Prostate gland (tissue), 2 donors: ENCODE data around the gene KCP.

Source experiments
- POLR2A ChIP-seq: fragments of 450-650 bp; IDR thresholded peaks from one replicate; pipeline ENCODE4 v1.6.1; 2016; ENCODE audit warnings: antibody characterized with exemption, mild to moderate bottlenecking
- POLR2AphosphoS5 ChIP-seq: sonication (generic); formaldehyde crosslinking; IDR thresholded peaks from one replicate; pipeline ENCODE4 v1.6.1; 2017; ENCODE audit warnings: antibody characterized with exemption
- TF ChIP-seq, protein P1 (sequence below), 4 experiments: fragments of 200-600 bp in 2 of 4; fragments of 450-650 bp in 2 of 4; sonication (generic) in 2 of 4; IDR thresholded peaks; 1 replicate in 3 of 4; 2 replicates in 1 of 4; pipeline ENCODE4 v1.5.1; 2016 to 2019; ENCODE audit warnings: antibody characterized with exemption in 4 of 4, mild to moderate bottlenecking in 2 of 4, moderate library complexity in 2 of 4

DNA sequence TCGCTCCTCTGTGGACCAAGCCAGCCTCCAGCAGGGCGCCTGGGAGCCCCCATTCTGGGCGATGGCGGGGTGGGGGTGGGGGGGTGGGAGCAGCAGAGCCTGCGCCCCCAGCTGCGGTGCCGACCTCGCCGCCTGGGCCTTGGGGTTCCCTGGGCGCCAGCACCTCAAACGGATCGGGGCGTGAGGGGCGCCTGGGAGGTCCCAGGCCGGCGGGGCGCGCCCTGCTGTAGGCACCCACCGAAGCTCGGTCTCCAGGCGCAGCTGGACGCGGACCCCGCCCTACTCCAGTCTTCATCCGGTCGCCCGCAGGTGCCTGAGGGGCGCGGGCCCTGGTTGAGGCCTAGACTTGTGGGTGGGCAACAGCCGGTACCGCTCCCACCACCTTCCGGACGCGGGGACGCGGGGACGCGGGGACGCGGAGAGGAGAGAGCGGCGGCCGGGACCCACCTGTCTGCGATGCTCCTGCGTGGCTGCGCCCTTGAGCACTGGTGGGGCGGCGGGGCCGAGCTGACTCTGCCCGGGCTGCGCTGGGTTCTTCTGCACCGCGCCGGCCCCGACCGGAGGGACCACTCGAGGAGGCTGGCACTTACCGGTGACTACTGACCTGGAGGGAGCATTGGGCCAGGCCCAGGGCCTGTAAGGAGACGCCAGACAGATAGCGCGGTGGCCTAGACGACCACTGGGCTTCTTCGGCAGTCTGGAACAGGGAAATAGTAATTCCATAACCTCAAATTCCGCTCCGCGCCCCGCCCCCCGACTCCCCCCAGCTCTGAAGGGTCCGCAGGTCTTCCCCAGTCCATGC is 5.5 kb upstream of the KCP start:
- TF ChIP-seq, protein P1, sequence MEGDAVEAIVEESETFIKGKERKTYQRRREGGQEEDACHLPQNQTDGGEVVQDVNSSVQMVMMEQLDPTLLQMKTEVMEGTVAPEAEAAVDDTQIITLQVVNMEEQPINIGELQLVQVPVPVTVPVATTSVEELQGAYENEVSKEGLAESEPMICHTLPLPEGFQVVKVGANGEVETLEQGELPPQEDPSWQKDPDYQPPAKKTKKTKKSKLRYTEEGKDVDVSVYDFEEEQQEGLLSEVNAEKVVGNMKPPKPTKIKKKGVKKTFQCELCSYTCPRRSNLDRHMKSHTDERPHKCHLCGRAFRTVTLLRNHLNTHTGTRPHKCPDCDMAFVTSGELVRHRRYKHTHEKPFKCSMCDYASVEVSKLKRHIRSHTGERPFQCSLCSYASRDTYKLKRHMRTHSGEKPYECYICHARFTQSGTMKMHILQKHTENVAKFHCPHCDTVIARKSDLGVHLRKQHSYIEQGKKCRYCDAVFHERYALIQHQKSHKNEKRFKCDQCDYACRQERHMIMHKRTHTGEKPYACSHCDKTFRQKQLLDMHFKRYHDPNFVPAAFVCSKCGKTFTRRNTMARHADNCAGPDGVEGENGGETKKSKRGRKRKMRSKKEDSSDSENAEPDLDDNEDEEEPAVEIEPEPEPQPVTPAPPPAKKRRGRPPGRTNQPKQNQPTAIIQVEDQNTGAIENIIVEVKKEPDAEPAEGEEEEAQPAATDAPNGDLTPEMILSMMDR (IDR thresholded peaks at IDR 0.05), result no peak
- TF ChIP-seq POLR2AphosphoS5 (no peak), POLR2A (no peak)
